HG03521 (cell line): ENCODE data around the gene ATF6.
"Not testable (repeated sequence)": the region's sequence is repeated elsewhere in the genome, so short reads cannot be mapped to it uniquely, and the experiment has no call there.

Experiments
- ATAC-seq: cut with Tn5 transposase; IDR thresholded peaks from one replicate; pipeline ENCODE4 v1.9.1; 2021; ENCODE audit warnings: mild to moderate bottlenecking, moderate library complexity; ENCODE audit not compliant: unreplicated experiment

Gene ATF6, protein sequence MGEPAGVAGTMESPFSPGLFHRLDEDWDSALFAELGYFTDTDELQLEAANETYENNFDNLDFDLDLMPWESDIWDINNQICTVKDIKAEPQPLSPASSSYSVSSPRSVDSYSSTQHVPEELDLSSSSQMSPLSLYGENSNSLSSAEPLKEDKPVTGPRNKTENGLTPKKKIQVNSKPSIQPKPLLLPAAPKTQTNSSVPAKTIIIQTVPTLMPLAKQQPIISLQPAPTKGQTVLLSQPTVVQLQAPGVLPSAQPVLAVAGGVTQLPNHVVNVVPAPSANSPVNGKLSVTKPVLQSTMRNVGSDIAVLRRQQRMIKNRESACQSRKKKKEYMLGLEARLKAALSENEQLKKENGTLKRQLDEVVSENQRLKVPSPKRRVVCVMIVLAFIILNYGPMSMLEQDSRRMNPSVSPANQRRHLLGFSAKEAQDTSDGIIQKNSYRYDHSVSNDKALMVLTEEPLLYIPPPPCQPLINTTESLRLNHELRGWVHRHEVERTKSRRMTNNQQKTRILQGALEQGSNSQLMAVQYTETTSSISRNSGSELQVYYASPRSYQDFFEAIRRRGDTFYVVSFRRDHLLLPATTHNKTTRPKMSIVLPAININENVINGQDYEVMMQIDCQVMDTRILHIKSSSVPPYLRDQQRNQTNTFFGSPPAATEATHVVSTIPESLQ

DNA sequence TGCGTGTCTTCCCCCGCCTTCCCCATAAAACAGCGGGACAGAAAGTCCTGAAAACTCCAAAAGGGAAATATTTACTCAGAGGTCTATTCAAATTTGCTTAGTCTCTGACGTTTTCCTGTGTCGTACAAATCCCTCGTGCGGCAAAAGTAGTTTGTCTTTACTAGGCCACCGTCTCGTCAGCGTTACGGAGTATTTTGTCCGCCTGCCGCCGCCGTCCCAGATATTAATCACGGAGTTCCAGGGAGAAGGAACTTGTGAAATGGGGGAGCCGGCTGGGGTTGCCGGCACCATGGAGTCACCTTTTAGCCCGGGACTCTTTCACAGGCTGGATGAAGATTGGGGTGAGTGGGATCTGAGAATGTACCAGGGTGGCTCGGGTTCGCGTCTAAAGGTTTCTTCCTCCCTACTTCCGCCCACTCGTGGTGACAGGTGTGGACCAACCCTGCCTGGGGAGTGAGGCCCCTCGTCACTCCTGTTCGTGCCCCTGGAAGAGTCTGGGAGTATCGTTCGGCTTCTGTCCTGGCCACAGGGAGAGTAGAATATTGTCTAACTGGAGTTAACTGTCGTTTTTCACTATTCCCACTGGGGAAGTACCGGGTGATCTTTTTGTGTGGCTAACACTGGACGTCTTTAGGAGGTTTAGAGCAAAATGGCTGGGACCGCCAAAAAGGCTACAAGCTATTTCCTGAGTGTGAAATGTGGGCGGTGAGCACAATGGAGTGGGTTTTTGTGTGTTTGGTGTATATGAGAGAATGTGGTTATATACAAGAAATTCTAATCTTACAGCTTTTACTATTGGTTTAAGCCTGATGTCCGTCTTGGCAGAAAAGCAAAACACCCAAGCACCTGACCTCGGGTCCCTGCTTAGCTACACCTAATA, at the start of gene ATF6:
ATF6 (plus strand) TSS at position 219 of the 880 bp plus-strand sequence; CDS start at position 260, 41 bp downstream.
- ATAC-seq: peak; percentile 53

DNA sequence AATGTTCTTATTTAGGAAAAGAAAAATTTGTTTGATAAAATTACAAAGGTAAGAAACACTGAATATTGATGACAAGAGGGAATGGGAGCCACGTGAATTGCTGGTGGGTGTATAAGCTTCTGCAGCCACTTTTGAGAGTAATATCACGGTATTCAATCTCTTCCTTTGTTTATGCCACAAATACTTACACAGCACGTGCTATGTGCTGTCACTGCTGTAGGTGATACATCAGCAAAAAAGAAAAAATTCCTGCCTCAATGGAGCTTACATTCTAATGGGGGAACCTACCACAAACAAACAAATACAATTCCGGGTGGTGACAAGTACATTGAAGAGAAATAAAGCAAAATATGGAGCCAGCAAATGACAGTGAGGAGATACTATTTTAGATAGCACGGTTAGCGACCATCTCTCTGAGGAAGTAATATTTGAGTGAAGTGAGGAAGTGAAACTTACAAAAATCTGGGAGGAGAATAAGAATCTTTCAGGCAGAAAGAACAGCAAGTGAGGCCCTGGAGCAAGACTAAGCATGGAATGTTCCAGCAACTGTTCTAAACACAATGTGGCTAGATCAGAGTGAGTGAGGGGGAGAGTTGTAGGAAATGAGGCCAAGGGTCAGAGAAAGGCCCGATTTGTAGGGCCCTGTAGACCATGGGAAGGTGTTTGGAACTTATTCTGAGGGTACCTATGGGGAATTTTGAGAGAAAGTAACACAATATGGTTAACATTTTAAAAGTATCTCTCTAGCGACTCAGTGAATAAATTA, 47.4 kb upstream of the ATF6 start:
- ATAC-seq: no peak

DNA sequence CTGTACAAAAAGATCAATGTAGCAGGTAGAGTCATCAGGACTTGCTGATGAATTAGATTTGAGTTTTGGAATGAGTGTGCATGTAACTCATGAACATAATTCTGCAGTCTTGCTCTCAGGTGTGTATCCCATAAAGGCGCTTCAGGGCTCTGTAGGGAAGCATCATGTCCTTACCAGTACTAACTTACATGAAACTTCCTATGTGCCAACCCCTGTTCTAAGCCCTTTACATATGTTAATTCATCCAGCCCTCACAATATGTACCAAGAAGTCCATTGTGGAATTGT, 46.9 kb upstream of the ATF6 start:
- no peak for ATAC-seq

DNA sequence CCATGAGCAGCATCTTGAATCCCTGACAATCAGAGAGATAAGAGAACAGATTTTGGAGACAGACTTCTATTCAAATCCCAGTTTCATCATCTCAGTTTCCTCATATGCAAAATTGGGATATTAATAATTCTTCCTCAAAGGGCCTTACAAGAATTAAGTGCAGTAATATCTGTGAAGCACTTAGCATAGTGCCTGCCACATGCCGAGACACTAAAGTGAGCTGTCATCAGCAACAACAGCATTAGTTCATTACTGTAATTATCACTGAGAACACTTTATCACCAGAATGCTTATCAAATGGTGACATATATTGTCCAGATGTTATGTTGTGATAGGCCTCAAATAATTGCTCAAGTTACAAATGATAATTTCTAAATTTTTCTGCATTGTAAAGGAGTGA, 45.7 kb upstream of the ATF6 start:
- no peak for ATAC-seq

DNA sequence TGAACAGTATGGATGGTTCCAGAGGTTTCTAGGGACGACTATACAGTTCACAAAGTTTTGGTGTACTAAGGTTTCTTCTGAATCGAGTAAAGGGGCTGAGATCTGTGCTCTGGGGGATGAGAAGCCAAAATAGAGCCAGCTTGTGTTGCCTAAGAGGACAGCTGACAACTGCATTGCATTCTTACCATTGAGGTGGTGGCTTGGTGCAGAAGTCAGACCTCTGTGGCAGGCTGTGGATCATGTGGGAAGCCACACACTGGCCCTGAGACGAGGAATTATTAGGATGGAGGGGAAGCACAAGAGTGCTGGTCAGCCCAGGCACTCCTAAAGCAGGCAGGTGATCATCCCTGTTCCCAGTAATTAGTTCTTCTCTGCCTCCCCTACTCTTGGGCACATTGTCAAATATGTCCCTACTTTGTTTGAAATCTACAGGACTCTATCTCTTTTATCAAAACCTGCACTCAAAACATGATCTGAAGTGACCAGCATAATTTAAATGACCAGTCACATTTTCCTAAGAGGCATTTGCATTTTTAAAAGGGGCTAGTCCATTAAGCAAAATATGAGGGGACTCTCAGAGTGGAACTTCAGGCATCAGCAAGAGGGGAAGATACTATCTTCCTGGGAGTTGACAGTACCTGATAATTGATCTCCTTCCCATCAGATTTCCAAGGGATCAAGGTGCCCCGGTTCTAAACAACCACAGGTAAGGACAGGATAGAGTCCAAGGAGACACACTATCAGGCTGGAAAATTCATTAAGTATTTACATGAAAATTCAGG, 45.0 kb upstream of the ATF6 start, which contains the start of gene FCRLB:
FCRLB (plus strand) TSS at position 589 of the 782 bp plus-strand sequence. CDS start 1,129 bp downstream, outside the sequence.
- no peak for ATAC-seq

DNA sequence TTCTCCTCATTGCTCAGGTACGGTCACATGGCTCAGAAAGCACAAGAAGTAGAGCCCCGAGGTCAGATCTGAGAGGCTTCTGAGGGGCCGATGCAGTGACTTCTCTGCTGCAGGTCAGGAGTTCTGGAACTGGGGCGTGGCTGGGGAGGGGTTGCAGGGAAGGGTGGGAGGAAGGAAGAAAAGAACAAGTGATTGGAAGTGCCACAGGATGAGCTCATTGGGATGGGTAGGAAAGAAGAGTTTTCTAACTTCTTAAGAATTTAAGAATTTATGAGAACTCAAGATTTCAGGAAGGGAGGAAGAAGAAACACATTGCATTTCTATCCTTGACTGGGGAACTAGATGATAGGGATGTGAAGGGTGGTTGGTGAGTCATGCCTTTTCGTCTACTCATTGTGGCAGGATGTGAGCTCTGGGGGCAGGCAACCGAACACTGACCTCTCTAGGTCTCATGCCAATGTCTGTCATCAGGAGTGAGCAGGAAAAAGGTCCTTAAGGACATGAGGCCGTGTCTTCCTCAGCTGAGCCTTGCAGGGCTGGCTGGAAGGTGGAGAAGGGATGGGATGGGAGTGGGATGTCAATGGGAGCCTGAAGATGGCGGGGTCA, 44.3 kb upstream of the ATF6 start:
- ATAC-seq: no peak

DNA sequence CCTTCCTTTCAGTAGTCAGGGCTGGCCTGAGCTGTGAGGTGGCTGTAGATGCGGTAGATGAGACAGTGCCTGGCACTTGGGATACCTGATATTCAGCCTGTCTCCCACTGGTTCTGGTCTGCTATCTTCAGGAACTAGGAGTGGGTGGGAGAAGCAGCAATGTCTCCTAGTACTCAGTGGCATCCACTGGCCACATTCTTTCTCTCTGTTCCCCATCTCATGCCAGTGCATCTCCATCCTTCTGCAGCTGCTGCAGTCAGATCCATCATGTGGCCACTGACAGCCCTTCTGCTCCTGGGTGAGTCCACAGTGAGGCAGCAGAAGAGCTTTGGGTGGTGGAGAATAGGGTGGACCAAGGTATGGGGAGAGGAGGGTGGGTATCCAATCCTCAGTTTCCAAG, 43.7 kb upstream of the ATF6 start:
- ATAC-seq: no peak

DNA sequence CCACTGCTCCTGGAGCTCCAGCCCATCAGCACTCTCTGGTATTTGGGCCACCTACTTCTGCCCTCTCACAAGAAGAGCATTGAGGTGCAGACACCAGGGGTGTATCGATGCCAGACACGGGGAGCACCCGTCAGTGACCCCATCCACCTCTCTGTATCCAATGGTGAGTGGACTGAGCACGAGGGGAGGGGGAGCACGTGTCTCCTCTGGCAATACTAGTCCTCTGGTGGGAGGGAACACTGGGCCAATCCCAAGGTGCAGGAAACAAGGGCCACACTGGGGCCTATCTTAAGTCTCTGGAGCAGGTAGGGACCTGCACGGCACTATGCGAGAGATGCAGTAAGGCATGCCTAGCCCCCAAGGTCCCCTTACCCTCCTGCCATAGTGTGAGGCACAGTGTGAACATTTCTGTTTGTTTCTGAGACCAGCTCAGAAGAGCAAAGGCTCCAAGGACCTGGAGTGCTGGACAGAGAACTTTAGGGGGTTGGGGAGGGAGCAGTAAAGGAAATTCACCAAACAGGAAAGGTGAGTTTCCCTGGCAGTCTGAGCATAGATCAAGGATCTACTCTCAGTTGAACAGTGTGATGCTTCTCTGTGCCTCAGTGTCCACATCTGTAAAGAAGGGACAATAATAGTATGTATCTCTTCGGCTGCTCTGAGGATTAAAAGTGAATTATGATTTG, 42.5 kb upstream of the ATF6 start:
- no peak for ATAC-seq

DNA sequence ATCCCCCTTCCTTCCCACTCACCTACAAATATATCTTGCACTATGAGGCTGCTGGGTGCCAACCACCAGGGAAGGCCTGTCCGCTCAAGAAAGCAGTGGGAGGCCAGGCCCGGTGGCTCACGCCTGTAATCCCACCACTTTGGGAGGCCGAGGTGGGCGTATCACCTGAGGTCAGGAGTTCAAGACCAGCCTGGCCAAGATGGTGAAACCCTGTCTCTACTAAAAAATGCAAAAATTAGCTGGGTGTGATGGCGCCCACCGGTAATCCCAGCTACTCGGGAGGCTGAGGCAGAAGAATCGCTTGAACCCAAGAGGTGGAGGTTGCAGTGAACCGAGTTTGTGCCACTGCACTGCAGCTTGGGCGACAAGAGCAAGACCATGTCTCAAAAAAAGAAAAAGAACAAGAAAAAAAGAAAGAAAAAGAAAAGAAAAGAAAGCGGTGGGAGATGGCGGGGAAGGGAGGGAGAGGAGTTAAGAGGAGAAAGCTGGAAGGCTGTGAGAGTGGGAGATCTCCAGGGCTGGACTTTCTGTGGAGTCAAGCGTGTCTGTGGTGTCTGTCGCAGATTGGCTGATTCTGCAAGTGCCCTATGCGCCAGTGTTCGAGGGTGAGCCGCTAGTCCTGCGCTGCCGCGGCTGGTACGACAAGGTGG, 40.7 kb upstream of the ATF6 start:
- not testable (repeated sequence) for ATAC-seq

DNA sequence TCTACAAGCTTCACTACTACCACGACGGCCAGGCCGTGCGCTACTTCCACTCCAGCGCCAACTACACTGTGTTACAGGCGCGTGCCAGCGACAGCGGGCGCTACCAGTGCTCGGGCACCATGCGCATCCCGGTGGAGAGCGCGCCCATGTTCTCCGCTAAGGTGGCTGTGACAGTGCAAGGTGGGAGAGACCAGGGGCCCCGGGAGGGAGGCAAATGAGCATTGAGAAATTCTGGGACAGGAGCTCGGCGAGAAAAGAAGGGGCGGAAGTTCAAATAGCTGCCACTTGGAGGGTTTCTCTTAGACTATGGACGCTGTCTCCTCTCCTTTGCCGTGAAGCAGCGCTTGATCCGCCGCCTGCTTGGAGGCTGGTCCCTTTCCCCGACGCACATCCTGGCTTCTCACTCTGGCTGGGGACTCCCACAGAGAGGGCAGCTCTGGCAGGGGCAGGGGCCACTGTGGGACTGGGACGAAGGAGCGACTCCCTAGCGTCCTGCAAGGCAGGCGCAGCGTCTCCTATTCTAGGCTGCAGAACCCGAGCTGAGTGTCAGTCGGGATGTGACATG, 40.1 kb upstream of the ATF6 start:
- peak; percentile 15 for ATAC-seq

DNA sequence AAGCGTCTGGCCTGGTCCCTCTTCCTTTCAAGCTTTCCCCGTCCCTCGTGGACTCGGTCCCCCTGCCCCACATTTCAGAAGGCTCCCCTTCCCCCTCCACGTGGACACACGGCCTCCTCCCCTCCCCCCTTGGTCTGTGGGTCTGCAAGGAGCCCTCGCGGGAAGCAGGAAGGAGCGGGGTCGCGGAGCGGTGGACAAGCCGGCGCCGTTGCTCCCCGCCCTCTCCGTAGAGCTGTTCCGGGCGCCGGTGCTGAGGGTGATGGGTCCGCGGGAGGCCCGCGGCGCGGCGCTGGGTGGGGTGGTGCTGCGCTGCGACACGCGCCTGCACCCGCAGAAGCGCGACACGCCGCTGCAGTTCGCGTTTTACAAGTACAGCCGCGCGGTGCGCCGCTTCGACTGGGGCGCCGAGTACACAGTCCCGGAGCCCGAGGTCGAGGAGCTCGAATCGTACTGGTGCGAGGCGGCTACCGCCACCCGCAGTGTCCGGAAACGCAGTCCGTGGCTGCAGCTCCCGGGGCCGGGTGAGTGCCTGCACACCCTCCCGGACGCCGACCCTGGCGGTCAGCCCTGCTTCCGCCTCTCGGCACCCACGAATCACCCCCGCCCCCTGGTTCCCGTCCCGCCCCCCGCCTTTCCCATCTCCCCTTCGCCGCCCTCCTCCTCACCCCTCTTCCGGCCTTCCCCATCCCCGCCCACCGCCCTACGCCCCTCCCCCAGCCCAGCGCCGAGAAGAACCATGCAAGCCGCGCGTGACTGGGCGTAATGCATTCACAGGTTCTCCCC, 39.5 kb upstream of the ATF6 start:
- ATAC-seq: peak; percentile 63

DNA sequence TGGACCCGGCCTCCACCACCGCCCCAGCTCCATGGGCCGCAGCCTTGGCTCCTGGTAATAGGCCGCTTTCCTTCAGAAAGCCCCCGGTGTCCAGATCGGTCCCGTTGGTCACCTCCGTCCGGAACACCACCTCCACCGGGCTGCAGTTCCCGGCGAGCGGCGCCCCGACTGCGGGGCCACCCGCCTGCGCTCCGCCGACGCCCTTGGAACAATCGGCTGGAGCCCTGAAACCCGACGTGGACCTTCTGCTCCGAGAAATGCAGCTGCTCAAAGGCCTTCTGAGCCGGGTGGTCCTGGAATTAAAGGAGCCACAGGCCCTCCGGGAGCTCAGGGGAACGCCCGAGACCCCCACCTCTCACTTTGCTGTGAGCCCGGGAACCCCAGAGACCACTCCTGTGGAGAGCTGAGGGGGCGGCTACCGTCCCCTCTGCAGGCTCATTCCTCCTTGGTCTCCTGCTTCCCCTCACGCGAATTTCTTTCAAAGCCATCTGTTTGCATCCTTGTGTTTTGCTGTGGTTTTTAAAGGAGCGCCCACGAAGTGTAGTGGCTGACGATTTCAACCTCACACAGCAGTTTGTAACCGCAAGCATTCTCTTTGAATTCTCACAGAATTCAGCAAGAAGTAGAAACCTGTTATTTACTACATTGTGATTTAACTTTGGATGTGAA, 38.7 kb upstream of the ATF6 start:
- ATAC-seq: peak; percentile 7

DNA sequence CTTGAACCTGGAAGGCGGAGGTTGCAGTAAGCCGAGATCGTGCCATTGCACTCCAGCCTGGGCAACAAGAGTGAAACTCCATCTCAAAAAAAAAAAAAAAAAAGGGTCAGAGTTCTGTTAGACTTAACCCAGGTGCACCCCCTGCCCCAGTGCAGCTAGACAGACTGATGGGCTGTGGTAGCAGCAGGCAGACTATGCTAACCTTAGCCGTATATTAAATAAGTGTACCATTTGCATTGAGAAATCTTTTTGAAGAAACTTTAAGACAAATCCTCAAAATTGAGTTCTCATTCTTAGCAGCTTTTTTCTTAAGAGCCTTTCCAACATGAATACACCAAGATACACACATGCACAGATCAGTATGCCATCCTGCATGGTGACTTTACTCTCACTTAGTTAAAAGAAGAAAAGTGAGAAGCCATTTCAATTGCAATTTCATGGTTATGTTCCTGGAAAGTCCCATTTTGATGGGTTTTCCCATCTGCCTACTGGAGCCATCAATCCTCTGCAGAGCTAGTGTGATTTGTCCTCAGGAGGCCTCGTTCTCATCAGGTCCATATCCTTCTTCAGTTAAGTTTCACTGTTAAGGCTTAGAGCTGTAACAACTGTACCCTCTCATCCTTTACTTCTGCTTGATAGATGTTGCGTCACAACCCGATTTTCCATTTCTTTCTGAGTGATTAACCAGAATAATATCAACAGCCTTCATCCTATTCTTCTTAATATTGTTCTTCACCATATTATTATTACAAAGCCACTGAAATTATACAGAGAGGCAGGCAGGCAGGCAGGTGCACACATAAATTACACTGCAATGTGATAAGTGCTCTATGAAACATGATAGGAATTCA, 37.5 kb upstream of the ATF6 start:
- ATAC-seq: no peak

DNA sequence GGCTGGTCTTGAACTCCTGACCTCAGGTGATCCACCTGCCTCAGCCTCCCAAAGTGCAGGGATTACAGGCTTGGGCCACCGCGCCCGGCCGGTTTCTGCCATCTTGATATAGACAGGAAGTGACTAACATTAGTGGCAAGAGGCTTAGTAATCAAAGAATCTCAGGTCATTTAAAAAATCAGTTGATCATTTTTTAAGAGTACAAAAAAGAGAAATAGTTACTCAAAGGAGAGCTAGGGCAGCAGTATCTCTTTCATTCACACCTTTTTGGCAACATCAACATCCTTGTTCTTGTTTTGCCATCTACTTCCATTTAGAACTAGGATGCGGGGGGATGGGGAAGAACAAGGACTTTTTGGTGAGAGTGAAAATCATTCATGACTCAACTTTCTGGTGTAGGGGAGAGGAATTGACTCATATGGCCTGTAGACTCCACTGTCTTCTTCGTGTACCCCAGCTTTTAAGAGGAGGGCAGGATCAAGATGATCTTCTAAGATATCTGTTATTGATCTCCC, 36.0 kb upstream of the ATF6 start:
- no peak for ATAC-seq

DNA sequence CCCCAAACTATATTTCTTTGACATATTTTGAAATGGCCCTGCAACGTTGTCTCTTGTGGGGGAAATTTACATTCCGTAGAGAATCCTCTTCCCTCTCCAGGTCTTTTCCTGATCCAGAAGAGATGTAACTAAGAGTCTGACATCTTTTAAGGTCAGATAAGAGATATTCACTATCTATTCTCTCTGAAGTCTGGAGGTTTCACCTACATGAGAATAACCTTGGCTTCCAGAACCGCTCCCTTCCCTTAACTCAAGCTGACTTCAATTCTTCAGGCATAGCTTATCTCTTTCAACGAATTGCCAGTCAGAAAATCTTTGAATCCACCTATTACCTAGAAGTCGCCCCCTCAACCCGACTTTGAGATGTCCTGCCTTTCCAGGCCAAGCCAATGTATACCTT, 34.9 kb upstream of the ATF6 start:
- no peak for ATAC-seq
